GM12878 (cell line): ENCODE results near the gene LRRC8B. TPM values are rescaled to one million over a fixed set of nuclear protein-coding genes. Genes with fewer than 3 reads are reported as not detected.

Experiments
- ATAC-seq: fragments of 200-7000 bp; cut with Tn5 transposase; 3 replicates; pipeline ENCODE4 v1.9.1; 2020; ENCODE audit warnings: mild to moderate bottlenecking, moderate library complexity
- BruUV-seq: library from RNA; stranded (reverse); fragments of 400-500 nt; replicated peaks from 2 replicates; lab custom pipeline; 2021; lab: Mats Ljungman, UMichigan
- CTCF ChIA-PET: fragments of 300-600 bp; sonication (Branson Sonifier 250); formaldehyde crosslinking; extraction: SDS; loops from one replicate; lab custom pipeline; 2021; ENCODE audit warnings: inconsistent platforms; lab: Yijun Ruan, JAX
- POLR2A ChIA-PET: fragments of 350-600 bp; formaldehyde crosslinking; extraction: SDS; loops from one replicate; lab custom pipeline; 2021; ENCODE audit warnings: inconsistent platforms; lab: Charles Lee
- RAD21 ChIA-PET: fragments of 300-600 bp; sonication (Branson Sonifier 250); formaldehyde crosslinking; loops from one replicate; lab custom pipeline; 2023; ENCODE audit warnings: antibody characterized with exemption; ENCODE audit not compliant: unreplicated experiment; lab: Charles Lee
- SMC1A ChIA-PET: fragments of 300-600 bp; sonication (Branson Sonifier 250); formaldehyde crosslinking; loops from one replicate; lab custom pipeline; 2023; ENCODE audit not compliant: unreplicated experiment, uncharacterized antibody; lab: Charles Lee
- DNase-seq: peaks from one replicate; pipeline ENCODE4 v3.0.0-alpha.2; 2011; ENCODE audit warnings: low read depth, low spot score
- FAIRE-seq: peaks from 3 replicates; lab custom pipeline; 2011; peaks lifted over from hg19 to GRCh38; lab: Jason Lieb, UNC
- H2AFZ ChIP-seq: 2 replicates; pipeline ENCODE4 v1.6.0; 2011; ENCODE audit warnings: low read depth, low read length, control low read depth; ENCODE audit not compliant: control insufficient read depth
- H3K27ac ChIP-seq: 2 replicates; pipeline ENCODE4 v1.5.1; 2011; ENCODE audit warnings: control low read depth; ENCODE audit not compliant: control insufficient read depth, insufficient read depth
- H3K27me3 ChIP-seq, 2 experiments: replicated peaks in 1 of 2; 2 replicates each; pipeline versions ENCODE4 v1.6.0 to v1.6.1; 2011; ENCODE audit warnings: low read length in 1 of 2; ENCODE audit not compliant: control insufficient read depth in 2 of 2, insufficient read depth in 2 of 2
- H3K36me3 ChIP-seq, 2 experiments: 2 replicates each; pipeline ENCODE4 v1.5.1; 2011; ENCODE audit warnings: low read length in 1 of 2; ENCODE audit not compliant: control insufficient read depth in 2 of 2, insufficient read depth in 2 of 2
- H3K4me1 ChIP-seq: 2 replicates; pipeline ENCODE4 v1.6.1; 2011; ENCODE audit warnings: mild to moderate bottlenecking, low read length, moderate library complexity, mixed read lengths; ENCODE audit not compliant: control insufficient read depth, insufficient read depth
- H3K4me2 ChIP-seq: 2 replicates; pipeline ENCODE4 v1.6.0; 2011; ENCODE audit warnings: control low read depth; ENCODE audit not compliant: control insufficient read depth, insufficient read depth
- H3K4me3 ChIP-seq: fragments of 200-600 bp; sonication (generic); 2 replicates; pipeline ENCODE4 v1.5.1; 2016
- H3K79me2 ChIP-seq: 2 replicates; pipeline ENCODE4 v1.6.0; 2011; ENCODE audit warnings: low read length; ENCODE audit not compliant: control insufficient read depth, insufficient read depth
- H3K9ac ChIP-seq: 2 replicates; pipeline ENCODE4 v1.8.0; 2011; ENCODE audit warnings: low read length, control low read depth, mixed read lengths; ENCODE audit not compliant: control insufficient read depth, insufficient read depth
- H3K9me3 ChIP-seq: replicated peaks from 3 replicates; pipeline ENCODE4 v1.5.1; 2011; ENCODE audit warnings: mild to moderate bottlenecking, low read length; ENCODE audit not compliant: control insufficient read depth, insufficient read depth
- H4K20me1 ChIP-seq: 2 replicates; pipeline ENCODE4 v1.6.0; 2011; ENCODE audit not compliant: control insufficient read depth, insufficient read depth
- BMI1 ChIP-seq: fragments of 450-650 bp; IDR thresholded peaks from 2 replicates; pipeline ENCODE4 v1.6.1; 2016; ENCODE audit warnings: mild to moderate bottlenecking, moderate library complexity, borderline replicate concordance
- E2F8 ChIP-seq: fragments of 450-650 bp; IDR thresholded peaks from 2 replicates; pipeline ENCODE4 v1.6.1; 2018; ENCODE audit warnings: mild to moderate bottlenecking, low read depth, moderate library complexity; ENCODE audit not compliant: partially characterized antibody
- GABPA ChIP-seq: IDR thresholded peaks from 2 replicates; pipeline ENCODE4 v1.6.1; 2014; ENCODE audit warnings: antibody characterized with exemption, low read depth, mild to moderate bottlenecking, inconsistent platforms
- HDAC2 ChIP-seq: fragments of 200-600 bp; sonication (generic); IDR thresholded peaks from 2 replicates; pipeline ENCODE4 v1.6.1; 2017
- JUNB ChIP-seq: IDR thresholded peaks from 2 replicates; pipeline ENCODE4 v1.6.1; 2016; ENCODE audit warnings: antibody characterized with exemption, mild to moderate bottlenecking
- NFYB ChIP-seq: IDR thresholded peaks from 2 replicates; pipeline ENCODE4 v1.6.1; 2011; ENCODE audit warnings: low read depth, mild to moderate bottlenecking, low read length, improper control_type of control experiment, moderate library complexity; ENCODE audit not compliant: insufficient read depth
- RAD51 ChIP-seq: fragments of 450-650 bp; IDR thresholded peaks from 2 replicates; pipeline ENCODE4 v1.6.1; 2016; ENCODE audit warnings: moderate library complexity, mild to moderate bottlenecking, inconsistent platforms
- RELA ChIP-seq: fragments of 450-650 bp; IDR thresholded peaks from 2 replicates; pipeline ENCODE4 v1.8.0; 2014; ENCODE audit warnings: borderline replicate concordance; ENCODE audit not compliant: partially characterized antibody
- YBX1 ChIP-seq: fragments of 450-650 bp; IDR thresholded peaks from 2 replicates; pipeline ENCODE4 v1.6.1; 2016; ENCODE audit warnings: antibody characterized with exemption
- ZNF274 ChIP-seq: IDR thresholded peaks from one replicate; pipeline ENCODE4 v1.8.0; 2011; ENCODE audit not compliant: insufficient read length, insufficient read depth
- ZZZ3 ChIP-seq: IDR thresholded peaks from 2 replicates; pipeline ENCODE4 v1.6.1; 2011; ENCODE audit warnings: low read depth; ENCODE audit not compliant: control insufficient read depth, insufficient read length
- whole genome bisulfite sequencing: methylation state at CpG from one replicate; pipeline ENCODE4 v1.1.6; 2016; ENCODE audit warnings: low lambda C conversion rate; ENCODE audit not compliant: insufficient replicate concordance, insufficient coverage; ENCODE audit errors: missing lambda C conversion rate; 5-methylcytosine and 5-hydroxymethylcytosine counted together
- in situ Hi-C: fragments of 300-500 bp; cut with MboI; formaldehyde crosslinking; loops from 9 replicates; pipeline ENCODE4 v1.14.3; 2018; ENCODE audit warnings: mixed read lengths
- intact Hi-C: fragments of 100-400 bp; cut with micrococcal nuclease; formaldehyde crosslinking; loops from one replicate; pipeline ENCODE4 v1.14.2; 2022; ENCODE audit not compliant: unreplicated experiment
- polyA plus RNA-seq, 11 experiments: library from polyadenylated mRNA; depleted of rRNA in 4 of 11; unstranded in 6 of 11; stranded (reverse) in 5 of 11; fragments of >200 nt; fragmentation: Nextera tagmentation in 4 of 11; fragmentation: Illumina TruSeq in 1 of 11; extraction: Ambion mirVana in 4 of 11; extraction: Trizol in 1 of 11; gene quantifications; 1 replicate in 1 of 11; 2 replicates in 10 of 11; pipeline versions ENCODE4 v1.2.1 to v1.2.3, GENCODE V29; 2011 to 2016; ENCODE audit warnings: inconsistent platforms in 2 of 11, missing spikeins in 2 of 11, low read depth in 1 of 11
- total RNA-seq, 4 experiments: library from RNA; depleted of rRNA in 3 of 4; stranded (reverse); fragments of >200 nt in 3 of 4; fragmentation: Illumina TruSeq in 1 of 4; extraction: Trizol in 1 of 4; gene quantifications; 2 replicates each; pipeline versions ENCODE4 v1.2.1 to v1.2.3, GENCODE V29; 2013 to 2021
- TF ChIP-seq, protein P1 (sequence below): fragments of 450-650 bp; formaldehyde crosslinking; IDR thresholded peaks from 2 replicates; pipeline ENCODE4 v1.4.0; 2022; ENCODE audit warnings: mild to moderate bottlenecking, moderate library complexity
- TF ChIP-seq, protein P2 (sequence below): IDR thresholded peaks from 2 replicates; pipeline ENCODE4 v1.6.1; 2012; ENCODE audit warnings: low read depth, low read length, improper control_type of control experiment
- TF ChIP-seq, protein P3 (sequence below): IDR thresholded peaks from 2 replicates; pipeline ENCODE4 v1.6.1; 2012; ENCODE audit warnings: low read depth, low read length, improper control_type of control experiment

Gene LRRC8B
- total and polyA plus RNA-seq, 10 of the 15 experiments (the other 5 are each of a cell fraction or from before 2014, with no cell fraction given): 1.3 to 9.2 (median 5.4) TPM

GRCh38 chr1:89546082-89546889 is 21.7 kb downstream of the LRRC8B start:
- H3K79me2 ChIP-seq: no peaks in the 10 kb centered on the region
- intact Hi-C loops (no loop called here), in situ Hi-C loops (no loop called here)
- BruUV-seq: no TSS peak
- no peak overlapping the region for H3K9ac ChIP-seq
- H4K20me1 ChIP-seq: no peaks in the 10 kb centered on the region
- ChIA-PET SMC1A (interaction anchor here (0.6 to 1.6 kb wide), 10 partner anchors 13 to 238 kb away, joined by 3 to 8 read pairs (median 4); no protein-coding TSS in a partner anchor), CTCF (interaction anchor here (0.6 to 2.0 kb wide), 5 partner anchors 11 to 35 kb away, joined by 3 to 6 read pairs (median 3); no protein-coding TSS in a partner anchor), POLR2A (no interaction called here), RAD21 (interaction anchor here (0.8 to 1.8 kb wide), 4 partner anchors 10 to 217 kb away, joined by 4 to 9 read pairs (median 5); no protein-coding TSS in a partner anchor)
- H3K27me3 ChIP-seq: no peaks in the 10 kb centered on the region
- no peaks in the 10 kb centered on the region for H3K9me3 ChIP-seq
- WGBS: 97% methylated on average over 3 of the region's 3 CpGs
- H3K4me3 ChIP-seq: no peak overlapping the region
- H3K4me1 ChIP-seq: peaks cover 19% of the 10 kb centered on the region; the same call in 1 of the 2 replicates
- no peak for DNase-seq
- H3K4me2 ChIP-seq: no peak overlapping the region
- no peak overlapping the region for H3K27ac ChIP-seq
- H2AFZ ChIP-seq: no peak overlapping the region
- H3K36me3 ChIP-seq: no peaks in the 10 kb centered on the region
- peak; percentile 49 for ATAC-seq
- FAIRE-seq: no peak
- TF ChIP-seq, protein P1, sequence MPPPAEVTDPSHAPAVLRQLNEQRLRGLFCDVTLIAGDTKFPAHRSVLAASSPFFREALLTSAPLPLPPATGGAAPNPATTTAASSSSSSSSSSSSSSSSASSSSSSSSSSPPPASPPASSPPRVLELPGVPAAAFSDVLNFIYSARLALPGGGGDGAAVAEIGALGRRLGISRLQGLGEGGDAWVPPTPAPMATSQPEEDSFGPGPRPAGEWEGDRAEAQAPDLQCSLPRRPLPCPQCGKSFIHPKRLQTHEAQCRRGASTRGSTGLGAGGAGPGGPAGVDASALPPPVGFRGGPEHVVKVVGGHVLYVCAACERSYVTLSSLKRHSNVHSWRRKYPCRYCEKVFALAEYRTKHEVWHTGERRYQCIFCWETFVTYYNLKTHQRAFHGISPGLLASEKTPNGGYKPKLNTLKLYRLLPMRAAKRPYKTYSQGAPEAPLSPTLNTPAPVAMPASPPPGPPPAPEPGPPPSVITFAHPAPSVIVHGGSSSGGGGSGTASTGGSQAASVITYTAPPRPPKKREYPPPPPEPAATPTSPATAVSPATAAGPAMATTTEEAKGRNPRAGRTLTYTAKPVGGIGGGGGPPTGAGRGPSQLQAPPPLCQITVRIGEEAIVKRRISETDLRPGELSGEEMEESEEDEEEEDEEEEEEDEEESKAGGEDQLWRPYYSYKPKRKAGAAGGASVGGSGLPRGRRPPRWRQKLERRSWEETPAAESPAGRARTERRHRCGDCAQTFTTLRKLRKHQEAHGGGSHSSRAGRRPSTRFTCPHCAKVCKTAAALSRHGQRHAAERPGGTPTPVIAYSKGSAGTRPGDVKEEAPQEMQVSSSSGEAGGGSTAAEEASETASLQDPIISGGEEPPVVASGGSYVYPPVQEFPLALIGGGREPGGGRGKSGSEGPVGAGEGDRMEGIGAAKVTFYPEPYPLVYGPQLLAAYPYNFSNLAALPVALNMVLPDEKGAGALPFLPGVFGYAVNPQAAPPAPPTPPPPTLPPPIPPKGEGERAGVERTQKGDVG (CRISPR knock-in tag): no peak
- TF ChIP-seq E2F8 (no peak), BMI1 (no peak), YBX1 (no peak), ZZZ3 (no peak), ZNF274 (no peak), RAD51 (no peak), RELA (no peak), NFYB (no peak), JUNB (no peak), HDAC2 (no peak), GABPA (no peak)
- TF ChIP-seq, protein P2, sequence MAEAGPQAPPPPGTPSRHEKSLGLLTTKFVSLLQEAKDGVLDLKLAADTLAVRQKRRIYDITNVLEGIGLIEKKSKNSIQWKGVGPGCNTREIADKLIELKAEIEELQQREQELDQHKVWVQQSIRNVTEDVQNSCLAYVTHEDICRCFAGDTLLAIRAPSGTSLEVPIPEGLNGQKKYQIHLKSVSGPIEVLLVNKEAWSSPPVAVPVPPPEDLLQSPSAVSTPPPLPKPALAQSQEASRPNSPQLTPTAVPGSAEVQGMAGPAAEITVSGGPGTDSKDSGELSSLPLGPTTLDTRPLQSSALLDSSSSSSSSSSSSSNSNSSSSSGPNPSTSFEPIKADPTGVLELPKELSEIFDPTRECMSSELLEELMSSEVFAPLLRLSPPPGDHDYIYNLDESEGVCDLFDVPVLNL: no peak
- TF ChIP-seq, protein P3, sequence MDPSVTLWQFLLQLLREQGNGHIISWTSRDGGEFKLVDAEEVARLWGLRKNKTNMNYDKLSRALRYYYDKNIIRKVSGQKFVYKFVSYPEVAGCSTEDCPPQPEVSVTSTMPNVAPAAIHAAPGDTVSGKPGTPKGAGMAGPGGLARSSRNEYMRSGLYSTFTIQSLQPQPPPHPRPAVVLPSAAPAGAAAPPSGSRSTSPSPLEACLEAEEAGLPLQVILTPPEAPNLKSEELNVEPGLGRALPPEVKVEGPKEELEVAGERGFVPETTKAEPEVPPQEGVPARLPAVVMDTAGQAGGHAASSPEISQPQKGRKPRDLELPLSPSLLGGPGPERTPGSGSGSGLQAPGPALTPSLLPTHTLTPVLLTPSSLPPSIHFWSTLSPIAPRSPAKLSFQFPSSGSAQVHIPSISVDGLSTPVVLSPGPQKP: no peak
